HEK293 (cell line): ENCODE data around the gene METAP1D.

Experiments used
- CTCF ChIA-PET: fragments of 350-600 bp; formaldehyde crosslinking; extraction: SDS; loops from one replicate; lab custom pipeline; 2021; ENCODE audit warnings: antibody characterized with exemption; lab: Yijun Ruan, JAX
- POLR2A ChIA-PET: fragments of 300-600 bp; formaldehyde crosslinking; extraction: SDS; loops from one replicate; lab custom pipeline; 2020; ENCODE audit warnings: antibody characterized with exemption, inconsistent platforms; lab: Yijun Ruan, JAX
- H3K27ac ChIP-seq: fragments of 200-500 bp; sonication (Bioruptor generic); 2 replicates; pipeline ENCODE4 v1.5.1; 2014; ENCODE audit warnings: low read depth, low read length, control low read depth, inconsistent platforms; ENCODE audit errors: extremely low read depth
- H3K36me3 ChIP-seq, 2 experiments: fragments of 200-500 bp in 1 of 2; sonication (Bioruptor generic) in 1 of 2; 1 replicate in 1 of 2; 2 replicates in 1 of 2; pipeline ENCODE4 v1.5.1; 2014 to 2017; ENCODE audit warnings: inconsistent platforms in 2 of 2, low read length in 2 of 2; ENCODE audit not compliant: control insufficient read depth in 2 of 2, insufficient read depth in 1 of 2
- H3K4me1 ChIP-seq: fragments of 200-500 bp; sonication (Bioruptor generic); 2 replicates; pipeline ENCODE4 v1.5.1; 2014; ENCODE audit warnings: mild to moderate bottlenecking, low read length, inconsistent platforms; ENCODE audit not compliant: control insufficient read depth, insufficient read depth
- H3K4me3 ChIP-seq: 2 replicates; pipeline ENCODE4 v1.5.1; 2011; ENCODE audit warnings: low read depth, mild to moderate bottlenecking, control low read depth, low read length, moderate library complexity
- H3K9me3 ChIP-seq: fragments of 200-500 bp; sonication (Bioruptor generic); 2 replicates; pipeline ENCODE4 v1.5.1; 2014; ENCODE audit warnings: low read depth, low read length, inconsistent platforms; ENCODE audit not compliant: control insufficient read depth, insufficient read depth
- HOXA7 ChIP-seq: sonication (generic); formaldehyde crosslinking; IDR thresholded peaks from 2 replicates; pipeline ENCODE4 v1.8.1; 2022; ENCODE audit warnings: missing genetic modification reagents, borderline replicate concordance
- KLF8 ChIP-seq: fragments of 450-650 bp; formaldehyde crosslinking; IDR thresholded peaks from 2 replicates; pipeline ENCODE4 v1.5.1; 2016; ENCODE audit warnings: missing biosample characterization, missing genetic modification characterization
- PATZ1 ChIP-seq: fragments of 450-650 bp; formaldehyde crosslinking; IDR thresholded peaks from 2 replicates; pipeline ENCODE4 v1.5.1; 2016; ENCODE audit warnings: missing biosample characterization, missing genetic modification characterization
- SCRT1 ChIP-seq: fragments of 450-650 bp; formaldehyde crosslinking; IDR thresholded peaks from 2 replicates; pipeline ENCODE4 v1.5.1; 2016; ENCODE audit warnings: missing biosample characterization, missing genetic modification characterization, borderline replicate concordance
- TSHZ1 ChIP-seq: fragments of 450-650 bp; formaldehyde crosslinking; IDR thresholded peaks from 2 replicates; pipeline ENCODE4 v1.5.1; 2016; ENCODE audit warnings: missing biosample characterization, missing genetic modification characterization, borderline replicate concordance
- ZBTB49 ChIP-seq: fragments of 450-650 bp; formaldehyde crosslinking; IDR thresholded peaks from 2 replicates; pipeline ENCODE4 v1.5.1; 2016; ENCODE audit warnings: missing biosample characterization, missing genetic modification characterization, low read depth
- ZBTB6 ChIP-seq: fragments of 450-650 bp; formaldehyde crosslinking; IDR thresholded peaks from 2 replicates; pipeline ENCODE4 v1.5.1; 2017; ENCODE audit warnings: missing biosample characterization, missing genetic modification characterization
- ZEB2 ChIP-seq: fragments of 450-650 bp; formaldehyde crosslinking; IDR thresholded peaks from 2 replicates; pipeline ENCODE4 v1.5.1; 2016; ENCODE audit warnings: missing biosample characterization, missing genetic modification characterization
- ZNF146 ChIP-seq: fragments of 450-650 bp; formaldehyde crosslinking; IDR thresholded peaks from 2 replicates; pipeline ENCODE4 v1.5.1; 2016; ENCODE audit warnings: missing biosample characterization, missing genetic modification characterization
- ZNF174 ChIP-seq: fragments of 450-650 bp; formaldehyde crosslinking; IDR thresholded peaks from 2 replicates; pipeline ENCODE4 v1.5.0; 2017; ENCODE audit warnings: missing biosample characterization, mild to moderate bottlenecking, missing genetic modification characterization
- ZNF18 ChIP-seq: fragments of 450-650 bp; formaldehyde crosslinking; IDR thresholded peaks from 2 replicates; pipeline ENCODE4 v1.5.1; 2016; ENCODE audit warnings: missing biosample characterization, missing genetic modification characterization
- ZNF398 ChIP-seq: fragments of 450-650 bp; formaldehyde crosslinking; IDR thresholded peaks from 2 replicates; pipeline ENCODE4 v1.5.1; 2017; ENCODE audit warnings: missing biosample characterization, missing genetic modification characterization
- ZNF433 ChIP-seq: fragments of 450-650 bp; formaldehyde crosslinking; IDR thresholded peaks from 2 replicates; pipeline ENCODE4 v1.5.1; 2016; ENCODE audit warnings: missing biosample characterization, missing genetic modification characterization, low read depth
- ZNF530 ChIP-seq: fragments of 450-650 bp; formaldehyde crosslinking; IDR thresholded peaks from 2 replicates; pipeline ENCODE4 v1.5.1; 2016; ENCODE audit warnings: low read depth, missing biosample characterization, missing genetic modification characterization
- ZNF571 ChIP-seq: fragments of 450-650 bp; formaldehyde crosslinking; IDR thresholded peaks from 2 replicates; pipeline ENCODE4 v1.5.0; 2017; ENCODE audit warnings: missing biosample characterization, missing genetic modification characterization
- ZNF580 ChIP-seq: fragments of 450-650 bp; formaldehyde crosslinking; IDR thresholded peaks from 2 replicates; pipeline ENCODE4 v1.5.1; 2016; ENCODE audit warnings: missing biosample characterization, missing genetic modification characterization
- ZNF707 ChIP-seq: fragments of 450-650 bp; formaldehyde crosslinking; IDR thresholded peaks from 2 replicates; pipeline ENCODE4 v1.5.1; 2016; ENCODE audit warnings: missing biosample characterization, missing genetic modification characterization
- ZNF791 ChIP-seq: fragments of 450-650 bp; formaldehyde crosslinking; IDR thresholded peaks from 2 replicates; pipeline ENCODE4 v1.5.1; 2016; ENCODE audit warnings: missing biosample characterization, missing genetic modification characterization

Gene METAP1D

GRCh38 chr2:172091761-172092566, 92.2 kb downstream of the METAP1D start:
- TF ChIP-seq ZNF791 (no peak), TSHZ1 (no peak), ZNF530 (tag by site-specific recombination) (no peak), ZNF571 (no peak), ZNF433 (tag by site-specific recombination) (no peak), ZBTB6 (tag by site-specific recombination) (0 out of 2 replicates have a peak, but pooled peaks have one; percentile 37)
- Histone ChIP-seq H3K4me1 (no peaks in the 10 kb centered on the region), H3K27ac (no peak overlapping the region), H3K4me3 (no peak overlapping the region), H3K9me3 (no peaks in the 10 kb centered on the region), H3K36me3 (peaks cover 0 to 28% of the 10 kb centered on the region in 2 experiments; a peak in 1 of 3 replicates)
- POLR2A ChIA-PET, result interaction anchor here (1.6 kb wide), 1 partner anchor 11 kb away, joined by 4 read pairs; the partner anchor contains the start of gene DLX2
- CTCF ChIA-PET, result interaction anchor here (1.3 kb wide), 1 partner anchor 42 kb away, joined by 3 read pairs; no protein-coding TSS in a partner anchor

GRCh38 chr2:172092716-172093415, 93.1 kb downstream of the METAP1D start:
- ChIA-PET POLR2A (interaction anchor here (0.7 to 7.4 kb wide), 4 partner anchors 9 to 94 kb away, joined by 4 to 147 read pairs (median 6); partner anchors contain the start of genes DLX1 and DLX2), CTCF (interaction anchor here (1.3 kb wide), 1 partner anchor 43 kb away, joined by 3 read pairs; no protein-coding TSS in a partner anchor)
- no peak overlapping the region for H3K4me3 ChIP-seq
- peaks cover 6% of the 10 kb centered on the region for H3K4me1 ChIP-seq
- no peaks in the 10 kb centered on the region for H3K9me3 ChIP-seq
- peaks cover 0 to 20% of the 10 kb centered on the region in 2 experiments; a peak in 1 of 3 replicates for H3K36me3 ChIP-seq
- no peak overlapping the region for H3K27ac ChIP-seq
- TF ChIP-seq HOXA7 (CRISPR knock-in tag), result no peak
- no peak for TF ChIP-seq ZNF146 (tag by site-specific recombination)
- no peak for TF ChIP-seq ZNF580
- TF ChIP-seq ZNF398 (tag by site-specific recombination), result no peak
- no peak for TF ChIP-seq SCRT1 (tag by site-specific recombination)
- no peak for TF ChIP-seq ZNF174
- TF ChIP-seq ZNF18 (tag by site-specific recombination), result no peak
- TF ChIP-seq ZBTB49 (tag by site-specific recombination), result no peak
- no peak for TF ChIP-seq PATZ1 (tag by site-specific recombination)
- no peak for TF ChIP-seq ZNF707 (tag by site-specific recombination)
- TF ChIP-seq ZEB2 (tag by site-specific recombination), result no peak
- TF ChIP-seq KLF8, result no peak
